ENCODE results near the gene PPP6R1. TPM values are rescaled to one million over a fixed set of nuclear protein-coding genes. Genes with fewer than 3 reads are reported as not detected.

PPP6R1 gene
- total and polyA plus RNA-seq, 2 of the 13 experiments (the other 11 are each of a cell fraction or from before 2014, with no cell fraction given): 25.8 to 54.0 TPM

DNA sequence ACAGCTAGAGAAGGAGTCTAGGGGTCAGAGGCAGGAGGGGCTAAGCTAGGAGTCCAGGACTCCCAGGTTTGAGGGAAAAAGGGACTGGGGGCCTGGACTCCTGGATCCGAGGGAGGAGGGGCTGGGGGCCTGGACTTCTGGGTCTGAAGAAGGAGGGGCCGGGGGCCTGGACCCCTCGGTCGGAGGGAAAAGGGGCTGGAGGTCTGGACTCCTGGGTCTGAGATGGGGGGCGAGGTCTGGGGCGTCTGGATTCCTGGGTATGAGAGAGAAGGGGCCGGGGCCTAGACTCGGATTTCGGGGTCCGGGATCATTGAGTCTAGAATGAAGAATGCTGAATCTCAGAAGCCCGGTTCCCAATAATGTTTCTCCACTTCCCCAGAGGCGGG is 43.5 kb upstream of the PPP6R1 start (continued):
- TF ChIP-seq, protein P1, sequence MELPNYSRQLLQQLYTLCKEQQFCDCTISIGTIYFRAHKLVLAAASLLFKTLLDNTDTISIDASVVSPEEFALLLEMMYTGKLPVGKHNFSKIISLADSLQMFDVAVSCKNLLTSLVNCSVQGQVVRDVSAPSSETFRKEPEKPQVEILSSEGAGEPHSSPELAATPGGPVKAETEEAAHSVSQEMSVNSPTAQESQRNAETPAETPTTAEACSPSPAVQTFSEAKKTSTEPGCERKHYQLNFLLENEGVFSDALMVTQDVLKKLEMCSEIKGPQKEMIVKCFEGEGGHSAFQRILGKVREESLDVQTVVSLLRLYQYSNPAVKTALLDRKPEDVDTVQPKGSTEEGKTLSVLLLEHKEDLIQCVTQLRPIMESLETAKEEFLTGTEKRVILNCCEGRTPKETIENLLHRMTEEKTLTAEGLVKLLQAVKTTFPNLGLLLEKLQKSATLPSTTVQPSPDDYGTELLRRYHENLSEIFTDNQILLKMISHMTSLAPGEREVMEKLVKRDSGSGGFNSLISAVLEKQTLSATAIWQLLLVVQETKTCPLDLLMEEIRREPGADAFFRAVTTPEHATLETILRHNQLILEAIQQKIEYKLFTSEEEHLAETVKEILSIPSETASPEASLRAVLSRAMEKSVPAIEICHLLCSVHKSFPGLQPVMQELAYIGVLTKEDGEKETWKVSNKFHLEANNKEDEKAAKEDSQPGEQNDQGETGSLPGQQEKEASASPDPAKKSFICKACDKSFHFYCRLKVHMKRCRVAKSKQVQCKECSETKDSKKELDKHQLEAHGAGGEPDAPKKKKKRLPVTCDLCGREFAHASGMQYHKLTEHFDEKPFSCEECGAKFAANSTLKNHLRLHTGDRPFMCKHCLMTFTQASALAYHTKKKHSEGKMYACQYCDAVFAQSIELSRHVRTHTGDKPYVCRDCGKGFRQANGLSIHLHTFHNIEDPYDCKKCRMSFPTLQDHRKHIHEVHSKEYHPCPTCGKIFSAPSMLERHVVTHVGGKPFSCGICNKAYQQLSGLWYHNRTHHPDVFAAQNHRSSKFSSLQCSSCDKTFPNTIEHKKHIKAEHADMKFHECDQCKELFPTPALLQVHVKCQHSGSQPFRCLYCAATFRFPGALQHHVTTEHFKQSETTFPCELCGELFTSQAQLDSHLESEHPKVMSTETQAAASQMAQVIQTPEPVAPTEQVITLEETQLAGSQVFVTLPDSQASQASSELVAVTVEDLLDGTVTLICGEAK (IDR thresholded peaks at IDR 0.05): no peak
- TF ChIP-seq, protein P1 (CRISPR knock-in tag; IDR thresholded peaks at IDR 0.05): no peak
- no peak for TF ChIP-seq MTF2 (CRISPR knock-in tag; IDR thresholded peaks at IDR 0.05; ENCODE audit: borderline replicate concordance)
- no peak for TF ChIP-seq ZSCAN22 (CRISPR knock-in tag; IDR thresholded peaks at IDR 0.05)
- no peak for TF ChIP-seq ZNF782 (CRISPR knock-in tag; IDR thresholded peaks at IDR 0.05; ENCODE audit: borderline replicate concordance)
